GM18519 (cell line): ENCODE results near the gene GREB1L.

Experiments
- ATAC-seq: cut with Tn5 transposase; IDR thresholded peaks from one replicate; pipeline ENCODE4 v1.9.1; 2021; ENCODE audit warnings: mild to moderate bottlenecking, moderate library complexity; ENCODE audit not compliant: unreplicated experiment, low FRiP score

GREB1L gene

DNA sequence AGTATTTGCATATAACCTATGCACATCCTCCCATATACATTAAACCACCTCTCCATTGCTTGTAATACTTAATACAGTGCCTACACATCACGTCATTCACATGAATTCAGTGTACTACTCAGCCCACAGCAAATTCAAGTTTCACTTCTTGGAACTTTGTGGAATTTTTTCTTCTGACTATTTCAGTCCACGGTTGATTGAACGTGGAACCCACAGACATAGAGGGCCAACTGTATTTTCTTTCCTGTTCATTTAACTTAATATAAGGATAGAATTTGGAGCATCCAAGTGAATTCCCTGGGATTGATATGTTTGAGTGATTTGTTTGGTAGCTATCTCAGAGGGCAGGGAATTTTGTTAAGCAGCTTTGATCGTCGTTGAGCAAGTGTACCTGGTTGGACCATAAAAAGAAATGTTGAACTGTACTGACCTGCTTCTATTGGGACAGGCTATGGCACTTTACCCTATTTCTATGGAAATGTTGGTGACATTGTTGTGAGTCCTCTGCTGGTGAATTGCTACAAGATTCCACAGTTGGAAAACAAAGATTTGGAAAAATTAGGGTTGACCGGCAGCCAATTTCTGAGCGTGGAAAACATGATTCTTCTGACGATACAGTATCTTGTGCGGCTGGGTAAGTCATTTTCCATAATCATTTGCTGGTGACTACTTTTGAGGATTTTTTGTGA is 201.9 kb downstream of the GREB1L start:
- ATAC-seq, result no peak

- no peak for ATAC-seq
Measured at GRCh38 chr18:21444465-21445212, 202.6 kb downstream of the GREB1L start.

DNA sequence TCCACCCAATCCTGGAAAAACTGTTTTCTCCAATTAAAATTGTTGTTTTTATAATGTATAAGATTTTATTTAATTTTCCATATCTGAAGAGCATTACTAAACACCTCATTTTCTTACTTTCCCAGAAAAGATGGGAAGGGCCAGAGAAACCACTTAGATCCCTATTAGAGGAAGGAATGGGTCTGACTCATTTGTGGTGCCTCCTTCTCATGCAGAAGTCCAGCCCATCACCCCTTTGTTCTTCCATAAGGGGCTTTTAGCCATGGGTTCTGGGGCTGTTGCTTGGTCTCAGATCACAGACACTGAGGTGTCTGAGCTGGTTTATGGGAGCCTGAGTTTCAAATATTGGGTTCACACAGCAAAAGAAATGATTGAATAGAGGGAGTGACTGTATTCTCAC is 206.3 kb downstream of the GREB1L start:
- no peak for ATAC-seq

DNA sequence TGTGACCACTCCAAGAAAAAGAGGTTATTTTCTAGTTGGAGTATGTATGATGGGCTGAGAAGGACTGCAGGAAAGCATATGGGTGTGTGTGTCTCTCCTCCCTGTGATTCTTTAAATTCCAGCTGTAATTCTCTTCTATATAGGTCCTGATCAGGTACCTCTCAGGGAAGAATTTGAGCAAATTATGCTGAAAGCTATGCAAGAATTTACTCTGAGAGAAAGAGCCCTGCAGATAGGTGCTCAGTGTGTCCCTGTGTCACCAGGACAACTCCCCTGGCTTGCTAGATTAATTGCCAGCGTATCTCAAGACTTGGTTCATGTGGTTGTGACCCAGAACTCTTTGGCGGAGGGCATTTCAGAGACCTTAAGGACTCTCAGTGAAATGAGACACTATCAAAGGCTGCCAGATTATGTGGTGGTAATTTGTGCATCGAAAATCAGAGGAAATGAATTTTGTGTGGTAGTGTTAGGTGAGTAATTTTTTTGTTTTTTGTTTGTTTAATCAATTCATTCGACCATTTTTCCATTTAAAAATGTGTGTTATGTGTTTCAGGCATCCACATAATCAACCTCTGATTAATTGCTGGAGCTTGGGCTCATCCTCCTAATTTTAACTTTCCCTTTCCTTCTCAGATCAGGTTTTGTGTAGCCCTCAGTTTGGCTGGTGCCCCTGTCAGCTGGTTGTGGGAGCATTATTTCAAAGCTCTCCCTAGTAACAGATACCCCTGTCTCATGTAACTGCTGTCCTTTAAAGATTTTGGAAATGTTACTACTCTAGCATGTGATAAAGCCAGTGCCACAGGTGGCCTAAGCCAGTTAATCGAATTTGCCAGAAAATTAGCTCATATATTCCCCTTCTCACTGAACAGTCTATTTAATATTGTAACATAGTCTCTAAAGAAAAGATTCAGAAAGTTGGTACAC is 207.6 kb downstream of the GREB1L start:
- ATAC-seq, result no peak

DNA sequence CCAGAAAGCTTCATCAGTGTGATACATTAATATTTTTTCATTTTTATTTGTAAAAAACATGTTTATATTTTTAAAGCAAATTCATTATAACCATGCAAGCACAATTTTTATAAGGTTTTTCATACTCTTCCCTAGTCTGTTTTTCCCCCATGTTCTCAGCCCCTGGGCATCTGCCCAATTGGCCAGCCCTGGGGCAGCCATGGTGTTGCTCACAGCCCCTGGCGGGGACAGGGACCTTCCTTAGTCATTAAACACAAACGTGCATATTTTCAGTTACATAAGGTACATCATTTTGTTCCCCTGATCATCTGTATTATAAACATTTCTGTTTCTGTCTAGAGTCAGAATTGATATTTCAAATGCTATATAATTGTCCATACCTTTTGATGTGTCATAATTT is 208.5 kb downstream of the GREB1L start:
- ATAC-seq, result no peak

- no peak for ATAC-seq
Measured at GRCh38 chr18:21450913-21451312, 208.9 kb downstream of the GREB1L start.

- no peak for ATAC-seq
Measured at GRCh38 chr18:21451851-21452250, 209.8 kb downstream of the GREB1L start.

- no peak for ATAC-seq
Measured at GRCh38 chr18:21452276-21452780, 210.3 kb downstream of the GREB1L start.

DNA sequence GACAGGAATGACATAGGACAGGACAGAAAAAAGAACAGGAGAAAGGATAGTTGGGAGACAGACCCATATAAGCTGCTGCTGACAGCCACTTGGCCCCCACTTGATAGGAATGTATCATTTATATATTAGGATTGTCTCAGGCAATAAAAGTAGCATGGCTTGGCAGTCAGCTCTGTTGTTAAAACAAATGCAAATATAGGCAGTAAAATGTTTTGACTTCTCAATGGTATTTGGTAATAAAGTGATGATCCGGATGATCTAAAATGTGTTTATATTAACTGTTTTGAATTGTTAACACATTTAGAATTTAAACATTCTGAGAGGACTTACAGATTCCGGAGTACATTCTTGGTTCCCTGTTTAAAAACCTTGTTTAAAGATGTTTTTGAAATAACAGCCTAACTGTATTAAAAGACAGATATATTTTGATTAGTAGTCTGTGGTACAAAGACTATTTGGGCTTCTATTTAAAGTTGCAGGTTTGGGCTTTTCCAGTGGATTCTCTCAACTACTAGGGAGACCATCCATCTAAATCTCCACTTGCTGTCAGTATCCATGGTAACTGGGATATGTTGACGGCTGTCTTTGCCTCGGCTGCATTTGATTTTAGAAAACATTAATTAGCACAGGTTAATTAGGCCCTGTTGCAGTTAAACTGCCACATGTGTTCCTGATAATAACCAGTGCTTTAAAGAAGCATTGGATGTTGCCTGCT is 210.9 kb downstream of the GREB1L start:
- no peak for ATAC-seq

DNA sequence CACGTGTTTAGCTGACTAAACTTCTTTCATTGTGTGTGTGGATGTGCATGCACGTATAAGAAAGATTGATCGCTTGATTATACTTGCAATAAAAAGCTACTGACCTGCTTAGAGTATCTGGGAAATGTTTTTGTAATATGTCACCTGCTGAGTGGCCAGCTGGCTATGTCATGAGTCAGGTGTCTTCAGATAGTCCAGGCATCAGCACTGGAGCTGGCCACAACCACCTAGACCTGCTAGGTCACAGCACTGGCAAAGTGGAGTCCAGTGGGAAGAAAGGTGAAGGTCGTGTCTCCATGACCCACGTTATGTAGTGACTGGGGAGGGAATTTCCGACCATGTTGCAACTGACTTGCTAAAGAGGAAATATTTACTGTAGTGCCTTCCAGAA is 211.5 kb downstream of the GREB1L start:
- no peak for ATAC-seq

- no peak for ATAC-seq
Measured at GRCh38 chr18:21454725-21455124, 212.7 kb downstream of the GREB1L start.

- no peak for ATAC-seq
Measured at GRCh38 chr18:21456428-21457178, 214.6 kb downstream of the GREB1L start.

DNA sequence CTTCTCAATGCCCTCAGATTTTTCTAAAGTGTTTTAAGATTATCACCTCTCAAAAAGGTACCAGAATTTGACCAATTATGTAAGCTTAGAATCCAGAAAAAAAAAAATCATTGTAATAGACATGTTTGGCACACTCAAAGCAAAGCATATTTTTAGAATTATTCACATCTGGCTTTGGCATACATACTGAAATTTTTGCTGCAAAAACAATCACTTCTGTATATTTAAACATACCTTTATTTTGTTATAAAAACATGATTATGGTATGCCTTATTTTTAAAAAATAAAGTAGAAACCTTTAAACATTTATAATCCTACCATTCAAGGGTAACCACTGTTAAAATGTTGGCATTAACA is 215.1 kb downstream of the GREB1L start:
- no peak for ATAC-seq

DNA sequence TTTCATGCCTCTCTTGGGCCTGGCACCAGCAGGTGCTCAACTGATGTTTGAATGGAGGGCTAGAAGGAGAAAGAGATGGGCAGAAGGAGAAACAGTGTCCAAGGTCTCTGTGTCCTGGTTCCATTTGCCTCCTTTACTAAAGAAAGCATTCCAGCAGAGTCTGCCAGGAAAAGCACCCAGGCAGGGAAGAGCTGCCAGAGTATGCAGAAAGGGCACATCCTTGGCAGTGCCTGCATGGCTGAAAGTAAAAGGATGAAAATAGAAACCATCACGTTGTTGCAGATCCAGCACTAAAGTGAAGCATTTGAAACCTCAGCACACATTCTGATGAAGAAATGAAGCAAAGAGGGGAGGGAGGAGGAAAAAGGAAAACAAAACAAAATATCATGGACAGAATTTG is 216.3 kb downstream of the GREB1L start:
- ATAC-seq, result no peak

DNA sequence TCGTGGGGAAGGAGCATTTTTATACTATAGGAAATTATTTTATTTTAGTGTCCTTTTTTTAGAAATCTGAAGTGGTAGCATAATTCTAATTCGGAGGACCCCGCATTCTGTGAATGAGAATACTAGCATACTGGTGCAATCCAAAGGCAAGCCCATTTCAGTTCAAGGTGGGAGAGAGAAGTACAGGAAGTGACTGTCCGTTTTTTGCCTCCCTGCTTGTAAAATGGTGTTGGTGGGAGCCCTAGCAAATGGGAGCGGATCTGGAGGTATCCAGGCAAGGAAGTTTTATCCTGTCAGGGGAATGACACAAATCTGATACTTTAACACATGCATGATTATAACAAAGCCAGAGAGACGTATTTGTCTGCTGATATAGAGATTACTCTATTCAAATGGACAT is 216.8 kb downstream of the GREB1L start:
- ATAC-seq, result no peak

- ATAC-seq, result no peak
Measured at GRCh38 chr18:21459706-21460286, 217.8 kb downstream of the GREB1L start.

DNA sequence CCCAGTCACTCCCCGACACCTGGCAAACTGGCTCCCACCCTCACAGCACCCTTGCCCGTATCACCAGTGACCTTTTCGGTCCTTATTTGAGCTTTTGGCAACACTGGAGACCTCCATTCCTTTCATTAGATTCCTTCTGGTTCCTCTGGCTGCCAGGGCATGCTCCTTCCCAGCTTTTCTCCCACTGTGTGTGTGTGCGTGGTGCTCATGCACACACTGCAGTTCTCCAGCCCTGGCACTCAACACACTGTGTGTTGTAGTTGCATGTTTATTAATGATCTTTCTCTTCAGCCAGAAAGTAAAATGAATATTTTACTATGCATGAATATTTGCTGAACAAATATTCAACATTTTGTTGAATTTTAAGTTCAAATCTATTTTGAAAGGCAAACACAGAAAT is 219.4 kb downstream of the GREB1L start:
- ATAC-seq, result no peak

DNA sequence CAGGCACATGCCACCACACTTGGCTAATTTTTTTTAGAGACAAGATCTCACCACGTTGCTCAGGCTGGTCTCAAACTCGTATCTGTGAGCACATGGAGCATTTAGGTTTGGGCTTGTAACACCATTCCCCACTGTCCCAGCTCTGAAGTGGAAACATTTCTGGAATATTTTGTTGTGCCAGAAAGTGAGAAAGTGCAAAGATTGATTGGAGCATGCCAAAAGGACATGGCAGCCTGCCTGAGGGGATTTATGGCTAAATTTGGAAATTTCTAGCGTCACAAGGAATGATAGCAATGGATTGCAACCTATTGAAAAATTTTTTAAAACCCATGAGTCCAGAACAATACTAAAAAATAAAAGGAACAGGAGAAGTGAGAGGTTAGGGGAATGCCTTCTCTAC is 221.7 kb downstream of the GREB1L start:
- no peak for ATAC-seq

DNA sequence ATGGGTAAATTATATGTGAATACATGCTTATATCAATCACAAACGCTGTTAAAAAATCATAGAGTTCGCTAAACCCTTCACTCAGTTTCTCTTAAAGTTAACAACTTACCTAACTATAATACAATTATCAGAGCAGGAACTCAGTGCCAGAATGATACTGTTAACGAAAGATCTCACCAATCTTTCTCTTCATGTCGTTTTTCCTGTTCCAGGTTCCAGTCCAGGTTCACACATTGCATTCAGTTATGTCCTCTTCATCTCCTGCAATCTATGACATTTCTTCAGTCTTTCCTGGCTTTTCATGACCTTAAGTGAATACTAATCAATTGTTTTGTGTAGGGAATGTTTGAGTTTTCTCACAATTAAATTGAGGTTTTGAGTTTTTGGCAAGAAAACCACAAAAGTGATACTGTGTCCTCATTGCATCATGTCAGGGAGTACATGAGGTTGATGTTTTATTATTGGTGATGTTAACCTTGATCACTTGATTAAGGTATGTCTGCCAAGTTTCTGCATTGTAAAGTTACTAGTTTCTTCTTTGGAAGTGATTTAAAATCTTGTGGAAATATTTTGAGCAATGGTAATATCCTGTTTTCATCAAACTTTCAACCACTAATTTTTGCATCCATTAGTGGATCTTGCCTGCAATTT is 226.6 kb downstream of the GREB1L start:
- no peak for ATAC-seq
